Large intestine (tissue), 12 donors: Measurements from ENCODE around the gene ONECUT2. TPM values are rescaled to one million over a fixed set of nuclear protein-coding genes. Genes with fewer than 3 reads are reported as not detected.
A peak's percentile ranks its signal among the peaks of the same experiment; 100 is the strongest.
"Not testable (repeated sequence)": the region's sequence is repeated elsewhere in the genome, so short reads cannot be mapped to it uniquely, and the experiment has no call there.

Source experiments
- DNase-seq, 2 donors: peaks; one replicate each; pipeline versions ENCODE4 v3.0.0 to v3.0.0-alpha.2; 2013
- H3K27ac ChIP-seq: one replicate; pipeline ENCODE4 v1.5.1; 2013; ENCODE audit warnings: low read length
- H3K27me3 ChIP-seq: 2 replicates; pipeline ENCODE4 v1.6.1; 2013; ENCODE audit warnings: low read length; ENCODE audit not compliant: control insufficient read depth, insufficient read depth
- H3K36me3 ChIP-seq: 2 replicates; pipeline ENCODE4 v1.6.1; 2013; ENCODE audit warnings: low read length; ENCODE audit not compliant: control insufficient read depth, insufficient read depth
- H3K4me1 ChIP-seq: one replicate; pipeline ENCODE4 v1.6.1; 2013; ENCODE audit warnings: low read length; ENCODE audit not compliant: control insufficient read depth, insufficient read depth
- H3K4me3 ChIP-seq: one replicate; pipeline ENCODE4 v1.5.1; 2013; ENCODE audit warnings: low read length
- H3K9me3 ChIP-seq: one replicate; pipeline ENCODE4 v1.6.1; 2013; ENCODE audit warnings: mild to moderate bottlenecking, low read depth, low read length, moderate library complexity; ENCODE audit not compliant: control insufficient read depth
- whole genome bisulfite sequencing: methylation state at CpG from one replicate; pipeline ENCODE4 v1.1.5; 2013; ENCODE audit warnings: low lambda C conversion rate; ENCODE audit not compliant: insufficient coverage; 5-methylcytosine and 5-hydroxymethylcytosine counted together
- long read RNA-seq, 11 donors: transcript quantifications; one replicate each; lab custom pipeline, GENCODE V29; 2026
- polyA plus RNA-seq: library from polyadenylated mRNA; unstranded; fragments of 120-200 nt; gene quantifications from one replicate; pipeline ENCODE4 v1.2.1, GENCODE V29; 2013

ONECUT2 gene
- 16.1 TPM for polyA plus RNA-seq
- long read RNA-seq, donor 1 = 0 reads
- long read RNA-seq, donor 2 = 0 reads
- long read RNA-seq, donor 3 = 0 reads
- long read RNA-seq, donor 4 = 0 reads
- long read RNA-seq, donor 5 = 0 reads
- long read RNA-seq, donor 6, full-length matches to known transcripts = 7 of 7 reads
- long read RNA-seq, donor 6, partial matches to known transcripts = 0 of 7 reads
- long read RNA-seq, donor 6, other reads (novel, unspliced or antisense) = 0 of 7 reads
- long read RNA-seq, donor 7 = 0 reads
- long read RNA-seq, donor 8 = 0 reads
- long read RNA-seq, donor 9 = 0 reads
- long read RNA-seq, donor 10, full-length matches to known transcripts = 5 of 152 reads
- long read RNA-seq, donor 10, partial matches to known transcripts = 126 of 152 reads
- long read RNA-seq, donor 10, other reads (novel, unspliced or antisense) = 21 of 152 reads
- long read RNA-seq, donor 11, full-length matches to known transcripts = 1 of 1 reads
- long read RNA-seq, donor 11, partial matches to known transcripts = 0 of 1 reads
- long read RNA-seq, donor 11, other reads (novel, unspliced or antisense) = 0 of 1 reads

GRCh38 chr18:57434536-57435494, at the start of gene ONECUT2:
Gene ONECUT2, plus strand, starts transcription at chr18:57435374. Its CDS starts 343 bp downstream, at chr18:57435717.
- Histone ChIP-seq H3K36me3 (no peaks in the 10 kb centered on the region), H3K9me3 (peaks cover 21% of the 10 kb centered on the region), H3K27me3 (peaks cover 92% of the 10 kb centered on the region), H3K27ac (no peak within 1 kb of the TSS), H3K4me3 (peak within 1 kb of the TSS; percentile 55), H3K4me1 (peaks cover 35% of the 10 kb centered on the region)
- peak; percentile 89 to 96 for DNase-seq
- 0% methylated on average over 1 of the region's 69 CpGs for WGBS

- DNase-seq = peak; percentile 87 to 94
- WGBS = no CpG with 5 or more reads among the region's 2 CpGs
- H3K4me3 ChIP-seq = no peak overlapping the region
- no peaks in the 10 kb centered on the region for H3K9me3 ChIP-seq
- no peaks in the 10 kb centered on the region for H3K27me3 ChIP-seq
- no peaks in the 10 kb centered on the region for H3K36me3 ChIP-seq
- H3K4me1 ChIP-seq = no peaks in the 10 kb centered on the region
- no peak overlapping the region for H3K27ac ChIP-seq
These were observed 45.9 kb upstream of the ONECUT2 start for GRCh38 chr18:57389271-57389670.

- Histone ChIP-seq H3K4me3 (no peak overlapping the region), H3K4me1 (no peaks in the 10 kb centered on the region), H3K36me3 (no peaks in the 10 kb centered on the region), H3K27me3 (no peaks in the 10 kb centered on the region), H3K27ac (no peak overlapping the region), H3K9me3 (no peaks in the 10 kb centered on the region)
- WGBS = no CpG with 5 or more reads among the region's 3 CpGs
- no peak for DNase-seq
These were observed 45.1 kb upstream of the ONECUT2 start for GRCh38 chr18:57390044-57390443.

GRCh38 chr18:57394749-57395148, 40.4 kb upstream of the ONECUT2 start:
- H3K36me3 ChIP-seq, DNase-seq, H3K4me1 ChIP-seq, H3K27ac ChIP-seq, H3K4me3 ChIP-seq, H3K9me3 ChIP-seq, H3K27me3 ChIP-seq: not testable (repeated sequence)
- WGBS = no CpG with 5 or more reads among the region's 1 CpG

- no CpG with 5 or more reads among the region's 7 CpGs for WGBS
- not testable (repeated sequence) for H3K36me3 ChIP-seq, DNase-seq, H3K27ac ChIP-seq, H3K9me3 ChIP-seq, H3K4me1 ChIP-seq, H3K27me3 ChIP-seq, H3K4me3 ChIP-seq
These were observed 38.3 kb upstream of the ONECUT2 start for GRCh38 chr18:57396831-57397230.

- Histone ChIP-seq H3K27ac (no peak overlapping the region), H3K4me3 (no peak overlapping the region), H3K27me3 (peaks cover 5% of the 10 kb centered on the region), H3K36me3 (no peaks in the 10 kb centered on the region), H3K4me1 (no peaks in the 10 kb centered on the region), H3K9me3 (no peaks in the 10 kb centered on the region)
- no peak for DNase-seq
- no CpG with 5 or more reads among the region's 2 CpGs for WGBS
These were observed 37.6 kb upstream of the ONECUT2 start for GRCh38 chr18:57397440-57398132.

GRCh38 chr18:57404345-57404744, 30.8 kb upstream of the ONECUT2 start:
- Histone ChIP-seq H3K9me3 (no peaks in the 10 kb centered on the region), H3K36me3 (no peaks in the 10 kb centered on the region), H3K27me3 (peaks cover 8% of the 10 kb centered on the region), H3K27ac (no peak overlapping the region), H3K4me3 (no peak overlapping the region), H3K4me1 (no peaks in the 10 kb centered on the region)
- no peak for DNase-seq

GRCh38 chr18:57409650-57410049, 25.5 kb upstream of the ONECUT2 start:
- Histone ChIP-seq H3K27ac (no peak overlapping the region), H3K4me1 (no peaks in the 10 kb centered on the region), H3K27me3 (peaks cover 5% of the 10 kb centered on the region), H3K36me3 (no peaks in the 10 kb centered on the region), H3K4me3 (no peak overlapping the region), H3K9me3 (no peaks in the 10 kb centered on the region)
- no peak for DNase-seq

GRCh38 chr18:57410749-57411148, 24.4 kb upstream of the ONECUT2 start:
- 0% methylated on average over 1 of the region's 3 CpGs for WGBS
- DNase-seq = no peak

GRCh38 chr18:57416542-57416941, 18.6 kb upstream of the ONECUT2 start:
- H3K36me3 ChIP-seq = no peaks in the 10 kb centered on the region
- H3K9me3 ChIP-seq = no peaks in the 10 kb centered on the region
- DNase-seq = no peak
- no peak overlapping the region for H3K4me3 ChIP-seq
- no CpG with 5 or more reads among the region's 4 CpGs for WGBS
- H3K4me1 ChIP-seq = no peaks in the 10 kb centered on the region
- H3K27me3 ChIP-seq = peaks cover 4% of the 10 kb centered on the region
- no peak overlapping the region for H3K27ac ChIP-seq

More at GRCh38 chr18:57410749-57411148, 24.4 kb upstream of the ONECUT2 start:
- H3K9me3 ChIP-seq = no peaks in the 10 kb centered on the region
- no peak overlapping the region for H3K4me3 ChIP-seq
- no peaks in the 10 kb centered on the region for H3K36me3 ChIP-seq
- no peak overlapping the region for H3K27ac ChIP-seq
- H3K4me1 ChIP-seq = no peaks in the 10 kb centered on the region
- H3K27me3 ChIP-seq = peaks cover 6% of the 10 kb centered on the region
